GM12878 (cell line): ENCODE measurements around the gene MAPKAP1. TPM values are rescaled to one million over a fixed set of nuclear protein-coding genes. Genes with fewer than 3 reads are reported as not detected.

ENCODE experiments used
- ATAC-seq: fragments of 200-7000 bp; cut with Tn5 transposase; 3 replicates; pipeline ENCODE4 v1.9.1; 2020; ENCODE audit warnings: mild to moderate bottlenecking, moderate library complexity
- BruUV-seq: library from RNA; stranded (reverse); fragments of 400-500 nt; replicated peaks from 2 replicates; lab custom pipeline; 2021; lab: Mats Ljungman, UMichigan
- CTCF ChIA-PET: fragments of 300-600 bp; sonication (Branson Sonifier 250); formaldehyde crosslinking; extraction: SDS; loops from one replicate; lab custom pipeline; 2021; ENCODE audit warnings: inconsistent platforms; lab: Yijun Ruan, JAX
- POLR2A ChIA-PET: fragments of 350-600 bp; formaldehyde crosslinking; extraction: SDS; loops from one replicate; lab custom pipeline; 2021; ENCODE audit warnings: inconsistent platforms; lab: Charles Lee
- RAD21 ChIA-PET: fragments of 300-600 bp; sonication (Branson Sonifier 250); formaldehyde crosslinking; loops from one replicate; lab custom pipeline; 2023; ENCODE audit warnings: antibody characterized with exemption; ENCODE audit not compliant: unreplicated experiment; lab: Charles Lee
- SMC1A ChIA-PET: fragments of 300-600 bp; sonication (Branson Sonifier 250); formaldehyde crosslinking; loops from one replicate; lab custom pipeline; 2023; ENCODE audit not compliant: unreplicated experiment, uncharacterized antibody; lab: Charles Lee
- DNase-seq: peaks from one replicate; pipeline ENCODE4 v3.0.0-alpha.2; 2011; ENCODE audit warnings: low read depth, low spot score
- FAIRE-seq: peaks from 3 replicates; lab custom pipeline; 2011; peaks lifted over from hg19 to GRCh38; lab: Jason Lieb, UNC
- H2AFZ ChIP-seq: 2 replicates; pipeline ENCODE4 v1.6.0; 2011; ENCODE audit warnings: low read depth, low read length, control low read depth; ENCODE audit not compliant: control insufficient read depth
- H3K27ac ChIP-seq: 2 replicates; pipeline ENCODE4 v1.5.1; 2011; ENCODE audit warnings: control low read depth; ENCODE audit not compliant: control insufficient read depth, insufficient read depth
- H3K27me3 ChIP-seq, 2 experiments: replicated peaks in 1 of 2; 2 replicates each; pipeline versions ENCODE4 v1.6.0 to v1.6.1; 2011; ENCODE audit warnings: low read length in 1 of 2; ENCODE audit not compliant: control insufficient read depth in 2 of 2, insufficient read depth in 2 of 2
- H3K36me3 ChIP-seq, 2 experiments: 2 replicates each; pipeline ENCODE4 v1.5.1; 2011; ENCODE audit warnings: low read length in 1 of 2; ENCODE audit not compliant: control insufficient read depth in 2 of 2, insufficient read depth in 2 of 2
- H3K4me1 ChIP-seq: 2 replicates; pipeline ENCODE4 v1.6.1; 2011; ENCODE audit warnings: mild to moderate bottlenecking, low read length, moderate library complexity, mixed read lengths; ENCODE audit not compliant: control insufficient read depth, insufficient read depth
- H3K4me2 ChIP-seq: 2 replicates; pipeline ENCODE4 v1.6.0; 2011; ENCODE audit warnings: control low read depth; ENCODE audit not compliant: control insufficient read depth, insufficient read depth
- H3K4me3 ChIP-seq: fragments of 200-600 bp; sonication (generic); 2 replicates; pipeline ENCODE4 v1.5.1; 2016
- H3K79me2 ChIP-seq: 2 replicates; pipeline ENCODE4 v1.6.0; 2011; ENCODE audit warnings: low read length; ENCODE audit not compliant: control insufficient read depth, insufficient read depth
- H3K9ac ChIP-seq: 2 replicates; pipeline ENCODE4 v1.8.0; 2011; ENCODE audit warnings: low read length, control low read depth, mixed read lengths; ENCODE audit not compliant: control insufficient read depth, insufficient read depth
- H3K9me3 ChIP-seq: replicated peaks from 3 replicates; pipeline ENCODE4 v1.5.1; 2011; ENCODE audit warnings: mild to moderate bottlenecking, low read length; ENCODE audit not compliant: control insufficient read depth, insufficient read depth
- H4K20me1 ChIP-seq: 2 replicates; pipeline ENCODE4 v1.6.0; 2011; ENCODE audit not compliant: control insufficient read depth, insufficient read depth
- BCL3 ChIP-seq: IDR thresholded peaks from 2 replicates; pipeline ENCODE4 v1.6.1; 2011; ENCODE audit warnings: borderline replicate concordance, low read depth, mild to moderate bottlenecking, moderate library complexity, low read length; ENCODE audit not compliant: insufficient read depth, poor library complexity, severe bottlenecking
- CBFB ChIP-seq: IDR thresholded peaks from 2 replicates; pipeline ENCODE4 v1.6.1; 2016; ENCODE audit warnings: antibody characterized with exemption, low read depth
- EP300 ChIP-seq, 2 experiments: fragments of 150-350 bp in 1 of 2; IDR thresholded peaks; 2 replicates each; pipeline ENCODE4 v1.6.1; 2011 to 2012; ENCODE audit warnings: low read depth in 2 of 2, low read length in 2 of 2, borderline replicate concordance in 1 of 2, improper control_type of control experiment in 1 of 2, inconsistent platforms in 1 of 2; ENCODE audit not compliant: control insufficient read depth in 1 of 2
- ETV6 ChIP-seq, 2 experiments: fragments of 450-650 bp in 1 of 2; IDR thresholded peaks in 1 of 2; conservative IDR thresholded peaks in 1 of 2; 2 replicates each; pipeline ENCODE4 v1.6.1; 2014; ENCODE audit warnings: antibody characterized with exemption in 1 of 2, borderline replicate concordance in 1 of 2, low read depth in 1 of 2, mild to moderate bottlenecking in 1 of 2, moderate library complexity in 1 of 2
- FOXM1 ChIP-seq: IDR thresholded peaks from 2 replicates; pipeline ENCODE4 v1.6.1; 2012; ENCODE audit warnings: low read depth, mild to moderate bottlenecking, inconsistent platforms, low read length, moderate library complexity
- IRF3 ChIP-seq: fragments of 450-650 bp; IDR thresholded peaks from 2 replicates; pipeline ENCODE4 v1.6.1; 2014; ENCODE audit warnings: mild to moderate bottlenecking
- IRF5 ChIP-seq: fragments of 450-650 bp; IDR thresholded peaks from 2 replicates; pipeline ENCODE4 v1.6.1; 2017; ENCODE audit warnings: borderline replicate concordance
- KDM1A ChIP-seq: fragments of 200-600 bp; sonication (generic); IDR thresholded peaks from 2 replicates; pipeline ENCODE4 v1.6.1; 2016; ENCODE audit warnings: borderline replicate concordance
- MEF2B ChIP-seq: fragments of 450-650 bp; IDR thresholded peaks from 2 replicates; pipeline ENCODE4 v1.6.1; 2018; ENCODE audit warnings: mild to moderate bottlenecking, moderate library complexity; ENCODE audit not compliant: partially characterized antibody, poor library complexity, severe bottlenecking
- MTA2 ChIP-seq: fragments of 450-650 bp; IDR thresholded peaks from 2 replicates; pipeline ENCODE4 v1.6.1; 2016; ENCODE audit warnings: low read depth, mild to moderate bottlenecking, moderate library complexity
- MYB ChIP-seq: fragments of 150-350 bp; IDR thresholded peaks from 2 replicates; pipeline ENCODE4 v1.6.1; 2014; ENCODE audit warnings: mild to moderate bottlenecking, low read depth, low read length, borderline replicate concordance
- NBN ChIP-seq: fragments of 450-650 bp; IDR thresholded peaks from 2 replicates; pipeline ENCODE4 v1.6.1; 2016
- NFXL1 ChIP-seq: fragments of 450-650 bp; IDR thresholded peaks from 2 replicates; pipeline ENCODE4 v1.6.1; 2017; ENCODE audit warnings: antibody characterized with exemption, mild to moderate bottlenecking, borderline replicate concordance
- SMAD5 ChIP-seq: IDR thresholded peaks from 2 replicates; pipeline ENCODE4 v1.6.1; 2016; ENCODE audit warnings: antibody characterized with exemption, low read depth
- SMARCA5 ChIP-seq: fragments of 450-650 bp; IDR thresholded peaks from 2 replicates; pipeline ENCODE4 v1.6.1; 2017; ENCODE audit warnings: mild to moderate bottlenecking
- SREBF1 ChIP-seq: IDR thresholded peaks from 2 replicates; pipeline ENCODE4 v1.6.1; 2012; ENCODE audit warnings: mild to moderate bottlenecking, low read length
- SRF ChIP-seq, 2 experiments: IDR thresholded peaks; 2 replicates each; pipeline ENCODE4 v1.6.1; 2011; ENCODE audit warnings: low read depth in 2 of 2, low read length in 2 of 2, mild to moderate bottlenecking in 1 of 2, moderate library complexity in 1 of 2
- TCF12 ChIP-seq: IDR thresholded peaks from 2 replicates; pipeline ENCODE4 v1.6.1; 2011; ENCODE audit warnings: low read depth, mild to moderate bottlenecking, low read length
- TCF7 ChIP-seq: IDR thresholded peaks from 2 replicates; pipeline ENCODE4 v1.6.1; 2014; ENCODE audit warnings: antibody characterized with exemption, borderline replicate concordance
- YY1 ChIP-seq: IDR thresholded peaks from 2 replicates; pipeline ENCODE4 v1.6.1; 2011; ENCODE audit warnings: low read depth, mild to moderate bottlenecking, low read length
- ZNF384 ChIP-seq: IDR thresholded peaks from 2 replicates; pipeline ENCODE4 v1.6.1; 2012; ENCODE audit warnings: low read depth, mild to moderate bottlenecking, low read length, improper control_type of control experiment, borderline replicate concordance
- WGBS: methylation state at CpG from one replicate; pipeline ENCODE4 v1.1.6; 2016; ENCODE audit warnings: low lambda C conversion rate; ENCODE audit not compliant: insufficient replicate concordance, insufficient coverage; ENCODE audit errors: missing lambda C conversion rate; 5-methylcytosine and 5-hydroxymethylcytosine counted together
- in situ Hi-C: fragments of 300-500 bp; cut with MboI; formaldehyde crosslinking; loops from 9 replicates; pipeline ENCODE4 v1.14.3; 2018; ENCODE audit warnings: mixed read lengths
- intact Hi-C: fragments of 100-400 bp; cut with micrococcal nuclease; formaldehyde crosslinking; loops from one replicate; pipeline ENCODE4 v1.14.2; 2022; ENCODE audit not compliant: unreplicated experiment
- polyA plus RNA-seq, 11 experiments: library from polyadenylated mRNA; depleted of rRNA in 4 of 11; unstranded in 6 of 11; stranded (reverse) in 5 of 11; fragments of >200 nt; fragmentation: Nextera tagmentation in 4 of 11; fragmentation: Illumina TruSeq in 1 of 11; extraction: Ambion mirVana in 4 of 11; extraction: Trizol in 1 of 11; gene quantifications; 1 replicate in 1 of 11; 2 replicates in 10 of 11; pipeline versions ENCODE4 v1.2.1 to v1.2.3, GENCODE V29; 2011 to 2016; ENCODE audit warnings: inconsistent platforms in 2 of 11, missing spikeins in 2 of 11, low read depth in 1 of 11
- total RNA-seq, 4 experiments: library from RNA; depleted of rRNA in 3 of 4; stranded (reverse); fragments of >200 nt in 3 of 4; fragmentation: Illumina TruSeq in 1 of 4; extraction: Trizol in 1 of 4; gene quantifications; 2 replicates each; pipeline versions ENCODE4 v1.2.1 to v1.2.3, GENCODE V29; 2013 to 2021

Gene MAPKAP1
- total and polyA plus RNA-seq, 10 of the 15 experiments (the other 5 are each of a cell fraction or from before 2014, with no cell fraction given) = 5.1 to 188 (median 105) TPM

- no peaks in the 10 kb centered on the region for H3K9me3 ChIP-seq
- BruUV-seq = no TSS peak
- RAD21 ChIA-PET = interaction anchor here (1.0 to 8.8 kb wide), 3 partner anchors 11 to 109 kb away, joined by 3 to 237 read pairs (median 151); partner anchors contain the start of gene MAPKAP1
- FAIRE-seq (no peak), DNase-seq (no peak), ATAC-seq (no peak)
- peaks cover 81% of the 10 kb centered on the region for H3K4me1 ChIP-seq
- H3K4me2 ChIP-seq = 0 out of 2 replicates have a peak overlapping the region, but pooled peaks have one; percentile 11
- CTCF ChIA-PET = interaction anchor here (1.0 to 3.3 kb wide), 6 partner anchors 9 to 79 kb away, joined by 3 to 29 read pairs (median 4); no protein-coding TSS in a partner anchor
- 50% methylated on average over 2 of the region's 2 CpGs for WGBS
- POLR2A ChIA-PET = interaction anchor here (1.1 to 5.4 kb wide), 4 partner anchors 9 to 69 kb away, joined by 5 to 68 read pairs (median 10); partner anchors contain the start of gene MAPKAP1
- H3K79me2 ChIP-seq = peaks cover 69% of the 10 kb centered on the region
- H3K4me3 ChIP-seq = no peak overlapping the region
- H3K9ac ChIP-seq = no peak overlapping the region
- no peak overlapping the region for H2AFZ ChIP-seq
- in situ Hi-C loops (loop anchor here (25.0 kb wide), 1 partner anchor 1425 kb away; no protein-coding TSS in a partner anchor), intact Hi-C loops (loop anchor here (1.0 to 10.0 kb wide), 2 partner anchors 23 to 772 kb away; partner anchors contain the start of genes ARPC5L and RPL35)
- no peaks in the 10 kb centered on the region; a peak in 1 of 4 replicates for H3K36me3 ChIP-seq
- H3K27me3 ChIP-seq = no peaks in the 10 kb centered on the region
- peak overlapping the region; percentile 73; the same call in 1 of the 2 replicates for H3K27ac ChIP-seq
- SMC1A ChIA-PET = interaction anchor here (1.1 to 14.6 kb wide), 3 partner anchors 11 to 67 kb away, joined by 3 to 251 read pairs (median 157); partner anchors contain the start of gene MAPKAP1
- no peaks in the 10 kb centered on the region for H4K20me1 ChIP-seq
- TF ChIP-seq NBN (peak; percentile 54; the same call in 1 of the 2 replicates), FOXM1 (no peak), SMARCA5 (no peak), SREBF1 (no peak), TCF7 (no peak), YY1 (no peak), EP300 (IDR thresholded peaks at IDR 0.05; ENCODE audit: borderline replicate concordance in 1 of 2, control insufficient read depth in 1 of 2, low read depth in 2 of 2, low read length in 2 of 2) (no peak), ETV6 (conservative IDR thresholded peaks at IDR 0.05 in 1 of 2, IDR thresholded peaks at IDR 0.05 in 1 of 2; ENCODE audit: borderline replicate concordance in 1 of 2, low read depth in 1 of 2) (no peak), TCF12 (no peak), ZNF384 (peak; percentile 62; the same call in 1 of the 2 replicates), CBFB (no peak), MEF2B (peak; percentile 18), IRF5 (no peak), MYB (no peak), MTA2 (0 out of 2 replicates have a peak, but pooled peaks have one; percentile 49), NFXL1 (no peak), BCL3 (no peak), SMAD5 (no peak), SRF (IDR thresholded peaks at IDR 0.05; ENCODE audit: low read depth in 2 of 2, low read length in 2 of 2) (no peak), IRF3 (no peak), KDM1A (no peak)
Measured at GRCh38 chr9:125637241-125637640, 69.8 kb downstream of the MAPKAP1 start.
